Hepatocyte (in vitro differentiated cells): Measurements from ENCODE around the gene SLC35E2B. TPM values are rescaled to one million over a fixed set of nuclear protein-coding genes. Genes with fewer than 3 reads are reported as not detected.
"Not testable (repeated sequence)": the region's sequence is repeated elsewhere in the genome, so short reads cannot be mapped to it uniquely, and the experiment has no call there.

ENCODE experiments used
- DNase-seq: peaks from one replicate; pipeline ENCODE4 v3.0.0-alpha.2; 2016; ENCODE audit warnings: low spot score
- H2AFZ ChIP-seq: fragments of 200-600 bp; sonication (generic); 2 replicates; pipeline ENCODE4 v1.6.0; 2016; ENCODE audit warnings: antibody characterized with exemption, mild to moderate bottlenecking
- H3K27ac ChIP-seq: fragments of 200-600 bp; sonication (generic); 2 replicates; pipeline ENCODE4 v1.5.1; 2016; ENCODE audit warnings: mild to moderate bottlenecking
- H3K27me3 ChIP-seq: fragments of 200-600 bp; sonication (generic); 2 replicates; pipeline ENCODE4 v1.6.1; 2016
- H3K36me3 ChIP-seq: fragments of 200-600 bp; sonication (generic); replicated peaks from 2 replicates; pipeline ENCODE4 v1.5.1; 2016; ENCODE audit warnings: low read depth; ENCODE audit not compliant: insufficient read depth
- H3K4me1 ChIP-seq: fragments of 200-600 bp; sonication (generic); 2 replicates; pipeline ENCODE4 v1.5.1; 2016; ENCODE audit warnings: mild to moderate bottlenecking, moderate library complexity; ENCODE audit not compliant: insufficient read depth
- H3K4me2 ChIP-seq: fragments of 200-600 bp; sonication (generic); 2 replicates; pipeline ENCODE4 v1.6.0; 2016
- H3K4me3 ChIP-seq: fragments of 200-600 bp; sonication (generic); 2 replicates; pipeline ENCODE4 v1.5.1; 2016; ENCODE audit warnings: mild to moderate bottlenecking
- H3K79me2 ChIP-seq: fragments of 200-600 bp; sonication (generic); 2 replicates; pipeline ENCODE4 v1.6.0; 2017; ENCODE audit warnings: mild to moderate bottlenecking
- H3K9me2 ChIP-seq: fragments of 200-600 bp; sonication (generic); replicated peaks from 2 replicates; pipeline ENCODE4 v1.6.0; 2017; ENCODE audit warnings: mild to moderate bottlenecking; ENCODE audit not compliant: insufficient read depth
- H3K9me3 ChIP-seq: fragments of 200-600 bp; sonication (generic); 2 replicates; pipeline ENCODE4 v1.5.1; 2016; ENCODE audit warnings: low read depth, mild to moderate bottlenecking
- H4K20me1 ChIP-seq: fragments of 200-600 bp; sonication (generic); 2 replicates; pipeline ENCODE4 v1.6.0; 2016; ENCODE audit warnings: mild to moderate bottlenecking; ENCODE audit not compliant: insufficient read depth, poor library complexity, severe bottlenecking
- CTCF ChIP-seq: fragments of 200-600 bp; sonication (generic); IDR thresholded peaks from 2 replicates; pipeline ENCODE4 v1.5.1; 2016; ENCODE audit warnings: antibody characterized with exemption, mild to moderate bottlenecking; ENCODE audit not compliant: poor library complexity
- EZH2 ChIP-seq: fragments of 200-600 bp; sonication (generic); IDR thresholded peaks from 2 replicates; pipeline ENCODE4 v1.6.1; 2016; ENCODE audit warnings: antibody characterized with exemption, mild to moderate bottlenecking, borderline replicate concordance
- EZH2phosphoT487 ChIP-seq: fragments of 200-600 bp; sonication (generic); IDR thresholded peaks from one replicate; pipeline ENCODE4 v1.6.1; 2018; ENCODE audit warnings: antibody characterized with exemption, mild to moderate bottlenecking, low read depth, moderate library complexity; ENCODE audit not compliant: unreplicated experiment, severe bottlenecking
- whole genome bisulfite sequencing: methylation state at CpG from one replicate; pipeline ENCODE4 v1.1.6; 2016; ENCODE audit warnings: low lambda C conversion rate; ENCODE audit errors: missing lambda C conversion rate; 5-methylcytosine and 5-hydroxymethylcytosine counted together
- polyA plus RNA-seq: library from polyadenylated mRNA; unstranded; fragments of >200 nt; fragmentation: Nextera tagmentation; extraction: Ambion mirVana; gene quantifications from 2 replicates; pipeline ENCODE4 v1.2.1, GENCODE V29; 2016
- total RNA-seq: library from RNA; depleted of rRNA; stranded (reverse); fragments of >200 nt; gene quantifications from 2 replicates; pipeline ENCODE4 v1.2.3, GENCODE V29; 2014

The SLC35E2B gene
- total and polyA plus RNA-seq, 2 experiments from 2014 or later, result 29.2 to 46.7 TPM

GRCh38 chr1:1704284-1704957 is 11.8 kb upstream of the SLC35E2B start:
- H3K27me3 ChIP-seq, DNase-seq: not testable (repeated sequence)
- WGBS, result 97% methylated on average over 21 of the region's 27 CpGs

GRCh38 chr1:1703796-1704195 is 11.2 kb upstream of the SLC35E2B start:
- Histone ChIP-seq H3K9me3 (no peaks in the 10 kb centered on the region), H3K9me2 (no peaks in the 10 kb centered on the region), H3K36me3 (no peaks in the 10 kb centered on the region), H3K79me2 (no peaks in the 10 kb centered on the region), H3K4me3 (no peak overlapping the region), H4K20me1 (no peaks in the 10 kb centered on the region), H2AFZ (no peak overlapping the region), H3K4me2 (no peak overlapping the region), H3K27ac (no peak overlapping the region), H3K27me3 (no peaks in the 10 kb centered on the region), H3K4me1 (no peaks in the 10 kb centered on the region)
- 96% methylated on average over 21 of the region's 22 CpGs for WGBS
- DNase-seq, result no peak
- TF ChIP-seq CTCF (no peak), EZH2phosphoT487 (no peak), EZH2 (no peak)

More at GRCh38 chr1:1704284-1704957, 11.8 kb upstream of the SLC35E2B start:
- not testable (repeated sequence) for H3K9me3 ChIP-seq, H3K4me2 ChIP-seq, H3K4me3 ChIP-seq, H3K79me2 ChIP-seq, H3K36me3 ChIP-seq, H2AFZ ChIP-seq, H3K9me2 ChIP-seq, H3K4me1 ChIP-seq, H4K20me1 ChIP-seq, H3K27ac ChIP-seq

GRCh38 chr1:1702506-1702905 is 9.9 kb upstream of the SLC35E2B start:
- H2AFZ ChIP-seq, H3K36me3 ChIP-seq, H3K27ac ChIP-seq, H3K9me2 ChIP-seq, DNase-seq, H3K4me1 ChIP-seq, H3K79me2 ChIP-seq, H3K27me3 ChIP-seq, H3K4me3 ChIP-seq, H3K9me3 ChIP-seq, H3K4me2 ChIP-seq, H4K20me1 ChIP-seq: not testable (repeated sequence)
- WGBS, result 100% methylated on average over 3 of the region's 18 CpGs

- not testable (repeated sequence) for H3K4me2 ChIP-seq, H3K9me3 ChIP-seq, H3K4me1 ChIP-seq, H3K36me3 ChIP-seq, H3K4me3 ChIP-seq, H4K20me1 ChIP-seq, H3K9me2 ChIP-seq, DNase-seq, H3K27me3 ChIP-seq, H3K27ac ChIP-seq, H3K79me2 ChIP-seq, H2AFZ ChIP-seq
- WGBS, result no CpG with 5 or more reads among the region's 33 CpGs
Measured at GRCh38 chr1:1700557-1700956, 8.0 kb upstream of the SLC35E2B start.

- not testable (repeated sequence) for H3K9me3 ChIP-seq, H3K4me3 ChIP-seq, DNase-seq, H3K79me2 ChIP-seq, H3K27ac ChIP-seq, H3K27me3 ChIP-seq, H4K20me1 ChIP-seq, H3K36me3 ChIP-seq, H3K4me1 ChIP-seq, H3K4me2 ChIP-seq, H2AFZ ChIP-seq, H3K9me2 ChIP-seq
- WGBS, result no CpG with 5 or more reads among the region's 45 CpGs
Measured at GRCh38 chr1:1700067-1700466, 7.5 kb upstream of the SLC35E2B start.

- 96% methylated on average over 11 of the region's 19 CpGs for WGBS
- H3K27me3 ChIP-seq, H3K4me2 ChIP-seq, H2AFZ ChIP-seq, H3K36me3 ChIP-seq, H3K4me1 ChIP-seq, H3K79me2 ChIP-seq, H3K27ac ChIP-seq, H4K20me1 ChIP-seq, H3K9me3 ChIP-seq, H3K9me2 ChIP-seq, H3K4me3 ChIP-seq, DNase-seq: not testable (repeated sequence)
Measured at GRCh38 chr1:1699061-1699460, 6.5 kb upstream of the SLC35E2B start.

- not testable (repeated sequence) for H3K4me3 ChIP-seq, H3K27ac ChIP-seq, H3K9me3 ChIP-seq, H3K4me1 ChIP-seq, H3K36me3 ChIP-seq, H3K79me2 ChIP-seq, H3K9me2 ChIP-seq, DNase-seq, H3K27me3 ChIP-seq, H3K4me2 ChIP-seq, H4K20me1 ChIP-seq, H2AFZ ChIP-seq
- WGBS, result 86% methylated on average over 21 of the region's 26 CpGs
Measured at GRCh38 chr1:1697358-1698183, 5.0 kb upstream of the SLC35E2B start.
